Neural crest cell (in vitro differentiated cells): ENCODE data around the gene CDH5. TPM values are rescaled to one million over a fixed set of nuclear protein-coding genes. Genes with fewer than 3 reads are reported as not detected.

ENCODE experiments used
- DNase-seq: peaks from one replicate; pipeline ENCODE4 v3.0.0; 2021; ENCODE audit warnings: low read depth, mixed read lengths, low spot score
- H3K27ac Mint-ChIP-seq: one replicate; pipeline ENCODE4 v1.8.0; 2021; ENCODE audit warnings: mild to moderate bottlenecking, mixed read lengths; ENCODE audit not compliant: unreplicated experiment
- H3K27me3 Mint-ChIP-seq: 2 replicates; pipeline ENCODE4 v1.8.0; 2021; ENCODE audit warnings: low read depth, mild to moderate bottlenecking, mixed read lengths
- H3K36me3 Mint-ChIP-seq: 2 replicates; pipeline ENCODE4 v1.8.0; 2021; ENCODE audit warnings: low read depth, mild to moderate bottlenecking, mixed read lengths
- H3K4me1 Mint-ChIP-seq: 2 replicates; pipeline ENCODE4 v1.8.0; 2021; ENCODE audit warnings: mixed read lengths
- H3K4me3 Mint-ChIP-seq: one replicate; pipeline ENCODE4 v1.8.0; 2021; ENCODE audit warnings: mild to moderate bottlenecking, mixed read lengths
- H3K9me3 Mint-ChIP-seq: 2 replicates; pipeline ENCODE4 v1.8.0; 2021; ENCODE audit warnings: mixed read lengths
- total RNA-seq: library from RNA; stranded (reverse); gene quantifications from 2 replicates; pipeline ENCODE4 v1.2.1, GENCODE V29; 2021
- TF ChIP-seq, protein P1 (sequence below): fragments of 200-600 bp; sonication (generic); conservative IDR thresholded peaks from 2 replicates; pipeline ENCODE4 v1.5.0; 2021; ENCODE audit warnings: antibody characterized with exemption, mild to moderate bottlenecking

The CDH5 gene
- total RNA-seq, 1 donor from 2014 or later = 0.56 TPM

DNA sequence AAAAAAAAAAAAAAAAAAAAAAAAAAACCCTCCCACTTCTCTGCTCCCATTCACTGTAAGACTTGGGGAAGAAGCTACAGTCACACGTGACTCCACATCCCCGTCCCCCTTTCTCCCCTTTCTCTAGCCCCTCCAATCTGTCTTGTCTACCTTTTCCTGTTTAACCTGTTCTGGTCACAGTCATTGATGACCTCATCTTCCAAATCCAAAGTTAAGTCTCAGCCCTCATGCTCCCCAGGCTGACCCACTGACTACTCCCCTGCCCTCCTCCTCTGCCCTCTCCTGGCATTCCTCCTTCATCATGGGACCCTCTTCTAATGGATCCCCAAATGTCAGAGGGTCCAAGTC lies 1.6 kb upstream of the CDH5 start:
- TF ChIP-seq, protein P1, sequence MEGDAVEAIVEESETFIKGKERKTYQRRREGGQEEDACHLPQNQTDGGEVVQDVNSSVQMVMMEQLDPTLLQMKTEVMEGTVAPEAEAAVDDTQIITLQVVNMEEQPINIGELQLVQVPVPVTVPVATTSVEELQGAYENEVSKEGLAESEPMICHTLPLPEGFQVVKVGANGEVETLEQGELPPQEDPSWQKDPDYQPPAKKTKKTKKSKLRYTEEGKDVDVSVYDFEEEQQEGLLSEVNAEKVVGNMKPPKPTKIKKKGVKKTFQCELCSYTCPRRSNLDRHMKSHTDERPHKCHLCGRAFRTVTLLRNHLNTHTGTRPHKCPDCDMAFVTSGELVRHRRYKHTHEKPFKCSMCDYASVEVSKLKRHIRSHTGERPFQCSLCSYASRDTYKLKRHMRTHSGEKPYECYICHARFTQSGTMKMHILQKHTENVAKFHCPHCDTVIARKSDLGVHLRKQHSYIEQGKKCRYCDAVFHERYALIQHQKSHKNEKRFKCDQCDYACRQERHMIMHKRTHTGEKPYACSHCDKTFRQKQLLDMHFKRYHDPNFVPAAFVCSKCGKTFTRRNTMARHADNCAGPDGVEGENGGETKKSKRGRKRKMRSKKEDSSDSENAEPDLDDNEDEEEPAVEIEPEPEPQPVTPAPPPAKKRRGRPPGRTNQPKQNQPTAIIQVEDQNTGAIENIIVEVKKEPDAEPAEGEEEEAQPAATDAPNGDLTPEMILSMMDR = no peak
- no peaks in the 10 kb centered on the region for H3K9me3 Mint-ChIP-seq
- H3K4me1 Mint-ChIP-seq = peaks cover 28% of the 10 kb centered on the region
- H3K27me3 Mint-ChIP-seq = peaks cover 9% of the 10 kb centered on the region
- H3K36me3 Mint-ChIP-seq = no peaks in the 10 kb centered on the region
- DNase-seq = no peak
- peak overlapping the region; percentile 79 for H3K27ac Mint-ChIP-seq
- H3K4me3 Mint-ChIP-seq = no peak overlapping the region

DNA sequence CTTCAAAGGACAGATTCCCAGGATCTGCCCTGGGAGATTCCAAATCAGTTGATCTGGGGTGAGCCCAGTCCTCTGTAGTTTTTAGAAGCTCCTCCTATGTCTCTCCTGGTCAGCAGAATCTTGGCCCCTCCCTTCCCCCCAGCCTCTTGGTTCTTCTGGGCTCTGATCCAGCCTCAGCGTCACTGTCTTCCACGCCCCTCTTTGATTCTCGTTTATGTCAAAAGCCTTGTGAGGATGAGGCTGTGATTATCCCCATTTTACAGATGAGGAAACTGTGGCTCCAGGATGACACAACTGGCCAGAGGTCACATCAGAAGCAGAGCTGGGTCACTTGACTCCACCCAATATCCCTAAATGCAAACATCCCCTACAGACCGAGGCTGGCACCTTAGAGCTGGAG lies 840 bp upstream of the CDH5 start:
- H3K36me3 Mint-ChIP-seq = no peaks in the 10 kb centered on the region
- H3K4me1 Mint-ChIP-seq = peaks cover 28% of the 10 kb centered on the region
- H3K27ac Mint-ChIP-seq = no peak overlapping the region
- H3K27me3 Mint-ChIP-seq = peaks cover 9% of the 10 kb centered on the region
- TF ChIP-seq, protein P1 = no peak
- no peak for DNase-seq
- H3K9me3 Mint-ChIP-seq = no peaks in the 10 kb centered on the region
- no peak overlapping the region for H3K4me3 Mint-ChIP-seq

GRCh38 chr16:66367968-66368891 lies 1.7 kb downstream of the CDH5 start:
- Mint-ChIP-seq H3K9me3 (no peaks in the 10 kb centered on the region), H3K4me3 (no peak overlapping the region), H3K4me1 (peaks cover 28% of the 10 kb centered on the region), H3K36me3 (no peaks in the 10 kb centered on the region), H3K27ac (no peak overlapping the region), H3K27me3 (peaks cover 2% of the 10 kb centered on the region)
- no peak for DNase-seq
- TF ChIP-seq, protein P1 = no peak

DNA sequence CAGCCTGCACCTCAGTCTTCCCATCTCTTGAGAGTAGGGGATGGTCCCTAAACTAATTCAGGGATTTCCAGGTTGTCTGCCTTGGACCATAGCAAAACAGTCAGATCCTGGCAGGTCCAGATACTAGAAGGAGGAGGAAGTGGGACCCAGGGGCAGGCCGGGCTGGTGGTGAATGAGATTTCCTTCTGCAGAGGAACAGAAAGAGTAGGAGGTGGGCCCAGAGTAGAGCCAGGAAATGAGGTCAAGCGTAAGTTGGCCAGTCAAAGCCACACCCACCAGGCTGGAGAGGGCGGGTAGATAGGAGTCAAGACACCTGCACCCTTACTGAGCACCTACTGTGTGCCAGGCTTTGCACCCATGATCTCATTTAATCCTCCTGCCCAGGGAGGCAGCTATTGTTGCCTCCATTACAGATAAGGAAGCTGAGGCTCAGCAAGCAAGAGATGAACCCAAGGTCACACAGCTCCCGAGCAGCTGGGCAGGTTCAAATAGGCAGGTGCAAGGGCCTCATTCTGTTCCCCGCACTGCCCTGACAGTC lies 2.6 kb downstream of the CDH5 start:
- Mint-ChIP-seq H3K9me3 (no peaks in the 10 kb centered on the region), H3K27me3 (peaks cover 2% of the 10 kb centered on the region), H3K27ac (no peak overlapping the region), H3K4me1 (peaks cover 23% of the 10 kb centered on the region), H3K36me3 (no peaks in the 10 kb centered on the region), H3K4me3 (no peak overlapping the region)
- TF ChIP-seq, protein P1 = no peak
- no peak for DNase-seq

DNA sequence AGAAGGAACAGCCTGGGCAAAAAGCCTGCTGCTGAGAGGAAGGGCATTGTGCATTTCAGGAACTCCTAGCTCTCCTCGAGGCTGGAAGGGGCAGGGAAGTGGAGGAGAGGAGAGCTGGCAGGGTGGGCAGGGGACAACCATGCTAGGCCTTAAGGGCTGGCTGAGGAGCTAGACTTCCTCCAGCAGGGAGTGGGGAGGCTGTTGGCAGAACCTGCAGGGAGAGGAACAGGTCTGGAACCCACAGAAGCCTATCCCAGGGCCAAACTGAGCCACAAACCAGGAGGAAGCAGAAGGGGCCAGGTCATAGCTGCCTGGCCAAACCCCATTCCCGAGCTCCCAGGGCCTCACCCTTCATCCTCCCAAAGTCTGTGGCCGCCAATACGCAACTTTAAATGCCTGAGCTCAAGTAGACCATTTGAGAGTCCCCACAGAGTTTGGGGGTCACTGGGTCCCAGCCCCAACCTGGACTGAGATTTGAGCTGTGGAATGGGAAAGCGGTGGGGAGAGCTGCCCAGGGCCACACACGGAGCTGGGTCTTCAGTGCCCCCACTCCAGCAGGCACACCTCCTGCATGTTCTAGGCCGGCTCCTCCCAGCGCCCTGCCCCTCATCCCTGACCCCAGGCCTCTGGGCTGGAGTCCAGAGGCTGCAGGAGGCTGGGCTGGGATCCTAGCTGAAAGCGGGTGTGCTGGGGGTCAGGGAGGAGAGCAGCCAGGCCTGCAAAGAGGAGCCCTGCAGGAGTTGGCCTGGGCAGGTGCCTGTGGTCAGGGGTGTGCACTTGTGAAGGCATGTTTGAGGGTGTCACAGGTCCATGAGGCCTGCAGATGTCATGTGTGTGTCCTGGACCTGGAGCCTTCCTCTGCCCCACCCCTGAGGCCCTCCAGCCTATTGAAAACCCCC lies 4.5 kb downstream of the CDH5 start:
- TF ChIP-seq, protein P1 = no peak
- no peak for DNase-seq
- Mint-ChIP-seq H3K27me3 (no peaks in the 10 kb centered on the region), H3K36me3 (no peaks in the 10 kb centered on the region), H3K4me3 (no peak overlapping the region), H3K4me1 (peaks cover 8% of the 10 kb centered on the region), H3K9me3 (no peaks in the 10 kb centered on the region), H3K27ac (peak overlapping the region; percentile 93)
